HG03565 (cell line): ENCODE data around the gene SLC24A5.
A peak's percentile ranks its signal among the peaks of the same experiment; 100 is the strongest.

ENCODE experiments used
- ATAC-seq: cut with Tn5 transposase; IDR thresholded peaks from one replicate; pipeline ENCODE4 v1.9.1; 2021; ENCODE audit warnings: mild to moderate bottlenecking, moderate library complexity; ENCODE audit not compliant: unreplicated experiment

The SLC24A5 gene

DNA sequence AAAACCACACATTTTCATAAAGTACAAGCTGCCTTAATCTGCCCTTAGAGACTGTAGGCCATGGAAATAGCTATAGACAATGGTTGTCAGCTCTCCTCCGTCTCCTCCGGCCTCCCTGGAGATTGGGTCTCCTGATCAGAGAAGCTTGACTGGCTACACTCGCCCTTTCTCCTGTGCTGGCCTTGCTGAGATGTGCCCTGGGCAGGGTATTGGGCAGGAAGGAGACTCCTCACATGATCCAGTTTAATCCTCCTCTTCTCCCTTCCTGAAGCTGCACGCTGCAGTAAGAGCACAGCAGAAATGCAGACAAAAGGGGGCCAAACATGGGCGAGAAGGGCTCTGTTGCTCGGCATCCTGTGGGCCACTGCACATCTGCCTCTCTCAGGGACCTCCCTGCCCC is at the start of gene SLC24A5:
Gene SLC24A5 (plus strand): TSS at position 246 of the 400 bp plus-strand sequence. CDS start 55 bp downstream, at position 301.
- no peak for ATAC-seq

DNA sequence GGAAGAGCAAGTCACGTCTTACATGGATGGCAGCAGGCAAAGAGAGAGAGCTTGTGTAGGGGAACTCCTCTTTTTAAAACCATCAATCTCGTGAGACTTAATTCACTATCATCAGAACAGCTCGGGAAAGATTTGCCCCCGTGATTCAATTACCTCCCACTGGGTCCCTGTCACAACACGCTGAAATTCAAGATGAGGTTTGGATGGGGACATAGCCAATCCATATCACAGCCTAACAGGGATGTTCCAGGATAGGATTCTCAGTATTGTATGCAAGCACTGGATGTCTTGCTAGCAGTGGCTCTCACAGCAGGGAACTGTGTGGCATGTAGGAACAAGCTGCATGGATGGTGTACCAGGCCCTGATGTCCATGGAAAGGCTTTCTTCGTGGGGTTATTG is 47.8 kb upstream of the SLC24A5 start:
- ATAC-seq, result no peak

DNA sequence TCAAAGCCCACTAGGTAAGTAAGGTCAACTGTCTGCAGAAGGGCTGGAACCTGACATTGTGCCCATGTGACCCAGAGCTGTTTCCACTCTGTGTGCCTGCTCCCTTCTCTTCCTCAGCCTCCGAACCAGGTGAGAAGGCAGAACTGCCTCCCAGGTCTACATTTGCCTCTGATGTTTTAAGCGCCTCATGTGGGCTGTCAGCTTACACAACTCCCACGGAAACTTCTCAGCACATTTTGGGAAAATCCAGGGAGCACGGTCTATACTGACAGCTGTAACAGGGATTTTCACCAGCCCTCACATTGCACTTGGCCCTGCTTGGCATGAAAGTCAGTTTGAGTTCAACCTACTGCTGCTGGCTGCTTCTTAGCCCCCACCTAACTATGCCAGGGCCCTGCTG is 46.9 kb upstream of the SLC24A5 start:
- ATAC-seq, result no peak

DNA sequence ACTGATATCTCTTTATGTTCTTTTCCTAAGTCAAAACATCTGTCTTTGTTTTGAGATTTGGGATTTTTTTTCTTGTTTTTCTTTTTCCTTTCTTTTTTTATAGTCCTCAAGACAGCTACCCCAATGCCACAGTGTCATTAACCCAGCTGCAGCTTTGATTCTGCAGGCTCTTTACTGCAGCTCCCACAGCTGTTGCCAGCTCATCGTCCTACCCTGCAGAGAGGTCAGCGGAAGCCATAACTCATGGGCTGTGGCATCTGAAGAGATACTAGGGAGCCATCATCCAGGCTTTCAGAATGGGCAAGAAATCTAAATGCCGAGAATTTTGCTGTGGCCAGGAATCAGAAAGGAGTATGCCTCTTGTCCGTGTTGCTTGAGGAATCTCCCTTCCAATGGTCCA is 44.3 kb upstream of the SLC24A5 start:
- no peak for ATAC-seq

DNA sequence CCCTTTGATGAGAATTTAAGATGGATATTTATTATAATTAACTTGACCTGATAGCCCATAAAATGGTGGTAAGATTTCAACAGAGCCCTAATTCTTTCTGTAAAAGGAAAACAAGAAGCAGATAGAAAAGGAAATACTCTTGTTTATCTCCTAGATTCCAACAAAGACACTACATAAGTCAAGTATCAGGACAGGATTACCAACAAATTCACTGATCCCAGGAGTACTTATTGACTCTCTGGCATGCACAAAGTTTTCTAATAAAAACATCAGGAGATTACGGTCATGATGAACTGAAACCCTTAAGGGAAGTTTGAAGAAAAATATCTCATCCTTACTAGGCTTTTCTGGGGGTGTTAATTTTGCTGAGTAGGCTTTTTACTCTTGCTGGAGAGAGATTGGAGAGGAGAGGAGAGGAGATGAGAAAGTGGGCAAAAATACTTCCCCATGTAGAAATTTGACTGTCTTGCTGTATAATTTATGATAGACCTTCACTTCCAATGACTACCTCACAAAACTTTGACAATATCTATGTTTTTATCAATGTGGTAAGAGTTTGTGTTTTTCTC is 43.1 kb upstream of the SLC24A5 start:
- no peak for ATAC-seq

DNA sequence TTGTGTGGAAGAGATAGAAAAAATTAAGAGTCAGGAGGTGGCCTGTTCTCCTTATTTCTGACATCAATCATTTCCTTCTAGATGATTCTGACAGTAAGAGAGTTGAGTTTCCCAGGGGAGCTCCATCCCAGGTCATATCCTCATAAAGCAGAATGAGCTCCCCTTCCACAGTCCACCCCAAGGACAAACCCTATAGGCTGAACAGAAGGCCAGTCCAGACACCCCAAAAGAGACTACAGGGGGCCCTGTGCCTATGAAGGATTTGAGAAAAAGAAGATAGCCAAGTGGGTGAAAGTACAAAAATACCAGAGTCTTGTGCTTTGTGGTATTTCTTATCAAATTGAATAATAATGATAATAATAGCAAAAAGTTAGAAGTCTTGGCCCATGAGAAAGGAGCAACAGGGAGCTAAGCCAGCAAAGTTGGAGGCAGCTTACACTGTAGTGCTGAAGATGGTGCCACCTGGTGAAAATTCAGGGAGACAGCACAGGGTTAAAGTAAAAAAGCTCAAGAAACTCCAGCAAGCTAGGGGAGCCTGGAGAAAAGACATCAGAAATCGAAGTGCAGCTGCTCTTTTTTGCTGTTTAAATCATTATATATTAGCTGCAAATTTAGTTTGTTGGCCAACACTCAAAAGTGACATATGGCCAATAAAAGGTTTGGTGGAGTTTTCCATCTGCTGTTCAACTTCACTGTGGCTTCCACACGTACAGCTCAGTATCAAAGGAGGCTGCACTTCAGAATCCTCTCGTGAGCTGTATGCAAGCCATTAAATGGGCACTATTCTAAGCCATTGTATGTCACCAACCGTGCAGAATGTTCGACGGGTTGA is 35.8 kb upstream of the SLC24A5 start:
- ATAC-seq, result peak; percentile 78

DNA sequence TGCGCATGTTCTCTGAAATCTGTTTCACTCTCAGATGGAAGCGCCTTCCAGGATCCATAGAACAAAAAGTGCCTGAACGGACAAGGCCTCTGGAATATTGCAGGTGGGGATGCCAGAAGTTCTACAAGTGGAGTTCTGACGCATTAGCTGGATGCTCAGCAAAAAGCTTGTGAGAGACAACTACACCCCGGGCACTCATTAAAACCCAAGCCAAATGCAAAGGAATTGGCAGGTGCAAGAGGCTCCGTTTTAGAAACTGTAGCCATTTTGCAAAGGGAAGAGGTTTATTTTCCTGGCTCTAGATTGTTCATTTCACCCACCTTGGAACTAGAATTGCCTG is 35.2 kb upstream of the SLC24A5 start:
- no peak for ATAC-seq

DNA sequence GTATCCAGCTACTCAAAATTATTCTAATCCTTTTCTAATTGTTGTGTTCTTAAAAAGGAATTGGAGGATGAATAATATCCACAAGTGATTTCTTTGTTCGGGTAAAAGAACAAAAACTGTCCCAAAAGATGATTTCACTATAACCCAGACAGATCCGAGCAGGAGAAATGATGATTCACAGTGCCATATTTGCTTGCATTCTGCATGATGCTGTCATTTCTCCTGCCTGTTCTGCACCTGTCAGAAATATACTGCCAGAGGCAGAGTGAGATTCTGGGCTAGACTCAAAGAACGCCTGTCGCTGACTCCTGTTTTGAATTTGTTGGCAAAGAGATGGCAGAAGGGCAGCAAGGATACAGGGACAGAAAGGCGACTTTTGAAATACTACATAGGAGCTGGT is 34.7 kb upstream of the SLC24A5 start:
- no peak for ATAC-seq

DNA sequence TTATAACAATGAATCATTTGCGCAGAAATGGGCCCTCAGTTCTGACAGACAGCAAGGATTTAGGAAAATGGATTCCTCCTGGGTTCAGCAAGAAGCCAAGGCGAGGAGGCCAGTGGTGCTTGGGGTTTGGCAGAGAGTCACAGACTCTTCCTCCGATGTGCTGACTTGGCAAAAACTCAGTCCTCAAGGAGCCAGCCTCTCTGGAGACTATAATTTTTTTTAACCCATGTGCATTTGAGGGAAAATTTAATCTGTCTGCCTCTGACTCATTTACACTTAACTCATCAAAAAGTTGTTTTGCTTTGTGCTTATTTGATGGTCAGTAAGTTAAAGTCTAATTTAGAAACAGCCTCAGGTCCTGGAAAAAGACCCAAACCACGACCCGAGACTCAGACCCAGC is 34.2 kb upstream of the SLC24A5 start:
- no peak for ATAC-seq

DNA sequence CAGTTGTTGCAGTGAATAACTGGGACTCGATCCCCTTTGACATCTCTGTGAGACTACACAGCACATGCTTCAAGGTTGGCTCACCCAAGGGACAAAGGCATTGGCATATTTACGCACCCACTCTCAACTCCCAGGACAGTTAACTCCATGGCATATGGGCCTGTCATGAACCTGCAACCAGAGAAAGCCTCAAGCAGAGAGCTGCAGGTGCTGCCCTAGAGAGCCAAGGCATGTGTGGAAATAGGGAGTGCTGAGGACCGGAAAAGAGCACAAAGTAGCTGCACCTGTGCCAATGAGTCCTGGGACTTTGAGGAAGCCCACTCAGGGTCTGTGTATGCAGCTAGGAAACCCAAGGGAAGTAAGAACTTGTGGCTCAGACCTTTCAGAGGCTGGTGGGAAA is 32.9 kb upstream of the SLC24A5 start:
- no peak for ATAC-seq

DNA sequence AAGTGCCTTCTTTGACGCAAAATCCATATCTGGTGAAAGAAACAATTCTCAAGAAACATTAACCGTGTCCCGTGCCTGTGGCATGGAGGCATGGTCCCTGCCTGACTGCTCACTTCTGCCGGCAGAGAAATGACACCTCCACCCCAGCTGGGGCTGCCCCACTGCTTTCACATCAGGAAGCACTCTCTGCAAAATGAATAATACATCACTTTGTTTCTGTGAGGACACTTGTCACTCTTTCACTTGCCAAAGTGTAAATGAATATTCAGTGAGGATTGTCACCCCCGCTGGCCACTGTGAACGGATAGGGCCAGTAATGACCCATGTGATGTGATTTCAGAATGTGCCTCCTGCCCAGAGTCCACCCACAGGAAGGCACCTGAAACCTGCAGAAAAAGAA is 31.1 kb upstream of the SLC24A5 start:
- no peak for ATAC-seq

DNA sequence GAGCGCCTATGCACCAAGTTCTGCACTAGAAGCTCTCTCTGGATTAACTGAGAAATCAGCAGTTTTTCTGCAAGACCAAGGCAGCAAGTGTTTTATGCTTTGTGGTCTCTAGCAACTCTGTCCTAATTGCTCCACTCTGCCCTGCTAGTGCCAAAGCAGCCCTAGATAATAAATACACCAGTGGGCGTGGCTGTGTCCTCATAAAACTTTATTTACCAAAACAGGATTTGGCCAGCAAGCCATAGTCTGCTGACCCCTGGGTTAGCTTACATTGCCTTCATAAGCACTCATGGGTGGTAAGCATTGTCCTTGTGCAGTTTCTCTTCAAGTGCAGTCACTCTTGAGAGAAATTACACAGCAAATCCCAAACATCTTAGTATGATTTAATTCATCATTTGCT is 30.7 kb upstream of the SLC24A5 start:
- ATAC-seq, result no peak

DNA sequence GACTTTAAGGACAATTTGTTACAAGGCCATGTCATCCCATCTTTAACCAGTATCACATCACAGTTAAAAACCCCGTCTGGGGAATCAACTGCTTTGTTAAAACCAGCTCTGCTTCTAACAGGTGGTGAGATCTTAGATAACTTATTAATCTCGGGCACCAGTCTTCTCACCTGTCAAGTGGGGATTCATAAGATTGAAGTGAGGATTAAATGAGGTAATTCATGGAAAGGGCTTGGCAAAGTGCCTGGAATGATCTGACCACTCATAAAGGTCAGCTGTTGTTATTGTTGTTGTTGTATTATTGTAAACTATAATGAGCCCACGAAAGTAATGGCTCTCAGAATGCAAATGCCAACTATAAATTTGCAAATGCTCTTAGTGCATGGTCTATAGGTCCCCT is 30.1 kb upstream of the SLC24A5 start:
- ATAC-seq, result no peak

DNA sequence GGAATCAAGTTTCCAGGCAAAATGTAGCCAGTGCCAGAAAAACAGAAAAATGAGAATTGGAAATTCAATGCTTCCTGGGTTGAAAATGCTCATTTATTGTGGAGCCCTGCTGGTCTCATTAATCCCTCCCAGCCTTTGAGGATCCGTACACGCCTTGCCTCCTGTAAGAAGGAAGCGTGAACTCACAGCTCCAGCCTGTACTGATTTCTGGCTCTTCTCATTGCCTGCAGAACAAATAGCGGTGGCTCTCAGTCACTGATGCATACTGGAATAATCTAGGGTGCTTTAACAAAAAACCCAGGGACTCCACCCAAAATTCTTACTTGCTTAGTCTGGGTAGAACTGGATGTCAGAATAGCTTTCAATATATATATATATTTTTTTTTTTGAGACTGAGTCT is 29.3 kb upstream of the SLC24A5 start:
- ATAC-seq, result no peak

DNA sequence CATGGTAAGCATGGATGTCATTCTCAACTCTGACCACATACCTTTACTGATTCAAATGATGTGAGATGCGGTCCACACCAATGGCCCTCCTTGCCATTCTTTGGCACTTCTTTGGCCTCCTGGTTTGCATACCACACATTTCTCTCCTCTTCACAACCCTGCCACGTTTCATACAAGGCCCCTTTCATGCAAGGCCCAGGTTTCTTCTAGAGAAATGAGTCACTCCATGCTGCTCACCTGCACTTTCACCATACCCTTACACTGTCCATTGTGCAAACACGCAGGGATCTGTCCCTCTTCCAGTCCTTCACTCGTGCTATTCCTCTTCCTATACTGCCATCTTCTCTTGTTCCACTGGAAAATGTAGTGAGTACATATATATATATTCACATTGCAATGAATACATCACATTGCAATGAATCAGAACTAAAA is 24.4 kb upstream of the SLC24A5 start:
- ATAC-seq, result peak; percentile 94

DNA sequence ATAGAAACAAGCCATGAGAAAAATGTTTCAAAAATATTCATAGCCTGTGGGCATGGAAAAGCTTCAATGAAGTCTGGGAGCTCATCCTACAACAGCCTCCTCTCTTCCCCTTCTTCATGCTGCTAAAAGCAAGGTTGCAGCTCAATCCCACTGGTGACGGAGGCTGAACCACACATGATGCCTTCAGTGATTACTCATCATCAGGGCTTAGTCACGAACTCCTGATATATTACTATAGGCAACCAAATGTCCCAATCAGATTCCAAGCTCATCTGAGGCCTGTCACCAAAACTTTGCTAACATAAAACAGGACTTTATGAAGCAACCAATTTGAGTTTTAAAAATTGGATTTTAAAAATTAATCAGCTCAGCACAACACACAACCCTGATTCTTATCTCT is 24.0 kb upstream of the SLC24A5 start:
- ATAC-seq, result no peak

DNA sequence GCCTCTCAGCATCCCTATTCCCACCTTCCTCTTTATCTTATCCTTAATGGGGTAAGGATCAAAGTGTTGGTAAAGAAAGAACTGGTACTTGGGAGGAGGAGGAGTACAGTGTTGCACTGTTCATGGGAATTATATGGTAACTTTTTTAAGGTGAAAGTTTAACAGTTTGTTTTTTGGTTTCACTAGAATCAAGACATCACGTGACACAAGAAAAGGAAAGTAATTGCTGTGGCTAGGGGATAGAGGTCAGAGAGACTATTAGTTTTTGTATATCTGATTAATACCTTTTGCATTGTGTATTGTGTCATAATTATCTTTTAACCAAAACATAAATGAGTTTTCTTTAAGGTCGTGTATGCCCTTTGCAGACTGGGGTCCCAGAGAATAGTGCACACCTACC is 23.5 kb upstream of the SLC24A5 start:
- ATAC-seq, result no peak

DNA sequence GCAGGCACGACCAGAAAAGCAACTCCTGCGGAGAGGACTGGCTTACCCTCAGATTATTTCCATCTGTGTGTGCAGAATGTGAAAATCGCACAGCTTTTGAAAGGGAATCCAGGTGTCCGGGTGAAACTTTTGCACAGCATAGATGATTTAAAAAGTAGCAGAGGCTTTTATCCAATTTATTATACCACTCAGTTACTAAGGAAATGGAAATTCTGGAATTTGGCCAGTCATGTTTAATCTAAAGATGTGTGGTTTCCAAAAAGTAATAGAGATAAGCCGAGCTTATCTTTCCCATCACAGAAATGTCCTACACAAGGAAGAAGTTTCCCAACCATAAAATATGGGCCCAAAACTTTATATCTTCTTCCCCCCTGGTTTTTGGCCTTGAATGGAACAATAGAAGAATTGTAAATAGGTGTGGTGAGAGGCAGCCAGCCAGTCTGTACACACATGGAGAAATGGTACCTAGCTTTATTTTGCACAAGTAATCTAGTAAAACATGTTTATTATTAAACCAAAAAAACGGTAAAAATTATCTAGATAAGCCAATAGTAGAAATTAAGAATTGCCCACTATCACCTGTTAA is 19.3 kb upstream of the SLC24A5 start:
- no peak for ATAC-seq

DNA sequence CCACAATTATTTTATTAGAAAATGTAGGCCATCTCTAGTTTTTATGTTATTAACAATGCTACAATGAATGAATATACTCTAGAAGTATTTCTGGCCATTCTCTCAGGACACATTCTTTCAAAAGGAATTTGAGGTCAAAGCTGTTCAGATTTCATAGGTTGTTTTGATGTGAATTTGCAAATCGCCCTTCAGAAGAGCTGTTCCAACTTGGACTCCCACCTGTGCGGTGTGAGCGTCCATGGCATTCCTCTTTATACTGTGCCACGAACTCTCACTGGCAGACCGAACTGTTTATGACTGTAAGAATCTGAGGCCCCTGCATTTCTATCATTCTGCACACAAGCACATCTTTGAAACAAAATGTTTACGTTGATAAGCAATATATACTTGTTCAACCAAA is 18.6 kb upstream of the SLC24A5 start:
- ATAC-seq, result no peak

DNA sequence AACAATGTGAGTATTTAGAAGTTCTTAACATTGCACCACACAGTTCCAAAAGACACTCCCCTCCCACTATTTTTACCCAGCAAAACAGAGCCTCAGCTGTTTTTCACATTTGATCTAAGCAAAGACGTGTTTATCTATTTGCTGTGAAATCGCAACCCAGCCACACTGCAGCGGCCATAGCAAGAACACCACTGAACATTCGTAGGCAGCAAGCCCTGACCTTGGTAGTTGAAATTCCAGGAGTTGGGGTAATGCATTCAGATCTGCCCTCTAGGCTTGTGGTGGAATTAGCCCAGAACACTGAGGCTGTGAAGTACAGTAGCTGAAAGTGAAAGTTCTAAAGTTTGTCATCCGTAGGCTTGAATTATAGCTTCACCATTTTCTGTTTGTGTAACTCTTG is 17.1 kb upstream of the SLC24A5 start:
- ATAC-seq, result no peak

DNA sequence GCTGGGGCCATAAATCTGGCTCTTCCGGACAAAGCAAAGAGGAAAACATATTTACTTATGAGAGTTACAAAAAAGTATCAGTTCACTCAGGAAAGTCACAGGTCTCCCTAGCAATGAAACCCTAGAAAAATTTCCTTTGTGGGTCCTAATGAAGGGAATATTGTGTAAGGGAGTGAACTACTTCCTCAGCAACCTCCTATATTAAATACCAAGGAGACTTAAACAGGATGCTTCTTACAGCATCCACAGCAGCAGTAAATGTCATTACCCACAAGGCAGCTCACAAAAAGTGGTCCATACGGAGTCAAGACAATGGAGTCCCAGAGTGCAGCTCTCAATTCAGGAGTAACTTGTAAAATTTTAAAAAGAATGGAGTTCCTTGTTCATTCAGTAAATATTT is 14.9 kb upstream of the SLC24A5 start:
- no peak for ATAC-seq

DNA sequence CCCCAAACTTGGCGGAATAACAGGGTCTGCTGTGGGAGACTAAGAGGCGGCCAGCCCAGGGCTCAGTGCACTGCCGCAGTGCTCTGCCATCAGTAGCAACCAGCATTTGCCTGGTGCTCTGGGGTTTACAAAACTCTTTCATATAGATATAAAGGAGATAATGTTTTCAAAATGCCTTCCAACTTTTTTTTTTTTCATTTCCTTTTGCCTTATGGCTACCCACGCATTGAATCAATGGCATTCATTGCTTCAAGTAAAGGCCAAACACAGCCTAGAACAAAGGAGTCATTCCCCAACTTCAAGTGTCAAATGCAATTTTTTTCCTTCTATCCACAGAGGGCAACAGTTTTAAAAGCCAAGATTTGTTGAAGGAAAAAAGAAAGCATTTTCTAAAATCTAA is 11.6 kb upstream of the SLC24A5 start:
- no peak for ATAC-seq
